Karpas-422 (cell line): ENCODE data around the gene DDX49. TPM values are rescaled to one million over a fixed set of nuclear protein-coding genes. Genes with fewer than 3 reads are reported as not detected.
"Not testable (repeated sequence)": the region's sequence is repeated elsewhere in the genome, so short reads cannot be mapped to it uniquely, and the experiment has no call there.

ENCODE experiments used
- DNase-seq: peaks from one replicate; pipeline ENCODE4 v3.0.0-alpha.2; 2015
- H2AFZ ChIP-seq: fragments of 200-600 bp; sonication (generic); 2 replicates; pipeline ENCODE4 v1.6.1; 2014; ENCODE audit warnings: antibody characterized with exemption, low read length, mixed read lengths
- H3K27ac ChIP-seq: fragments of 200-600 bp; sonication (generic); 2 replicates; pipeline ENCODE4 v1.5.1; 2014; ENCODE audit warnings: mild to moderate bottlenecking, low read length, moderate library complexity
- H3K27me3 ChIP-seq: fragments of 200-600 bp; sonication (generic); 2 replicates; pipeline ENCODE4 v1.6.1; 2014; ENCODE audit warnings: low read length, mixed read lengths
- H3K36me3 ChIP-seq: fragments of 200-600 bp; sonication (generic); 2 replicates; pipeline ENCODE4 v1.6.1; 2014; ENCODE audit warnings: low read length, mixed read lengths; ENCODE audit not compliant: insufficient read depth
- H3K4me1 ChIP-seq: fragments of 200-600 bp; sonication (generic); 2 replicates; pipeline ENCODE4 v1.6.1; 2014; ENCODE audit warnings: mild to moderate bottlenecking, low read length, mixed read lengths
- H3K4me2 ChIP-seq: fragments of 200-600 bp; sonication (generic); 2 replicates; pipeline ENCODE4 v1.6.1; 2014; ENCODE audit warnings: low read length, low read depth, mild to moderate bottlenecking; ENCODE audit not compliant: poor library complexity, severe bottlenecking
- H3K4me3 ChIP-seq: fragments of 200-600 bp; sonication (generic); 2 replicates; pipeline ENCODE4 v1.5.1; 2014; ENCODE audit warnings: mild to moderate bottlenecking, antibody characterized with exemption, low read length, mixed read lengths
- H3K79me2 ChIP-seq: fragments of 200-600 bp; sonication (generic); 2 replicates; pipeline ENCODE4 v1.6.1; 2014; ENCODE audit warnings: mild to moderate bottlenecking, low read length, mixed read lengths
- H3K9ac ChIP-seq: fragments of 200-600 bp; sonication (generic); 2 replicates; pipeline ENCODE4 v1.6.0; 2014; ENCODE audit warnings: low read length
- H3K9me2 ChIP-seq: fragments of 200-600 bp; sonication (generic), shearing (Covaris generic); replicated peaks from 2 replicates; pipeline ENCODE4 v1.6.0; 2014; ENCODE audit warnings: mild to moderate bottlenecking, low read length, moderate library complexity; ENCODE audit not compliant: insufficient read depth
- H3K9me3 ChIP-seq: fragments of 300-700, 200-600 bp; sonication (generic); 2 replicates; pipeline ENCODE4 v1.6.1; 2014; ENCODE audit warnings: low read length, mixed read lengths
- H4K20me1 ChIP-seq: fragments of 200-600 bp; sonication (generic); 2 replicates; pipeline ENCODE4 v1.6.1; 2014; ENCODE audit warnings: mild to moderate bottlenecking, antibody characterized with exemption, low read length, low read depth; ENCODE audit not compliant: insufficient read depth
- total RNA-seq: library from RNA; depleted of rRNA; stranded (reverse); fragments of >200 nt; shearing (Covaris generic); gene quantifications from 2 replicates; pipeline ENCODE4 v1.2.3, GENCODE V29; 2014; ENCODE audit warnings: low replicate concordance

DDX49 gene
- total RNA-seq, 1 experiment from 2014 or later: 49.3 TPM

DNA sequence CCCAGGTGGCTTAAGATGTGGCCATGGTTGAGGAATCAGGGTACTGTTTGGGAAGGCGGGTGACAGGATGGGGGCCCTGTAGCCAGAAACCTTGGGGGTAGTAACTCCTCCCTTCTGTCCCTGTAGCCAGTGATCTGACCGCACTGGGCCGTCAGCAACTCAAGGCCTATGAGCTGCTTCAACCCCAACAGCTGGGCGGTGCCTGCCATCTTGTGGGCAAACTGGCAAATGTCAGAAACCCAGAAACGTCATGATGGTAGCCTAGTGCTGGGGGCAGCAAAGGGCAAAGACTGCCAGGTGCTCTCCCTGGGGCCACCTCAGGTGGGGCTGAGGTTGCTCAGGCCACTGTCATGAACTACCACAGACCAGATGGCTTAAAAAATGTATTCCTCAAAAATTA is 3.9 kb upstream of the DDX49 start:
- no peaks in the 10 kb centered on the region for H3K27me3 ChIP-seq
- no peak overlapping the region for H3K9ac ChIP-seq
- H3K9me3 ChIP-seq: no peaks in the 10 kb centered on the region
- no peak overlapping the region for H2AFZ ChIP-seq
- peaks cover 17% of the 10 kb centered on the region for H3K4me1 ChIP-seq
- H3K36me3 ChIP-seq: peaks cover 10% of the 10 kb centered on the region; the same call in 1 of the 2 replicates
- H3K79me2 ChIP-seq: peaks cover 60% of the 10 kb centered on the region
- H3K9me2 ChIP-seq: no peaks in the 10 kb centered on the region
- no peak overlapping the region for H3K4me2 ChIP-seq
- no peak overlapping the region for H3K27ac ChIP-seq
- H4K20me1 ChIP-seq: peaks cover 14% of the 10 kb centered on the region; the same call in 1 of the 2 replicates
- DNase-seq: peak; percentile 78
- no peak overlapping the region for H3K4me3 ChIP-seq

DNA sequence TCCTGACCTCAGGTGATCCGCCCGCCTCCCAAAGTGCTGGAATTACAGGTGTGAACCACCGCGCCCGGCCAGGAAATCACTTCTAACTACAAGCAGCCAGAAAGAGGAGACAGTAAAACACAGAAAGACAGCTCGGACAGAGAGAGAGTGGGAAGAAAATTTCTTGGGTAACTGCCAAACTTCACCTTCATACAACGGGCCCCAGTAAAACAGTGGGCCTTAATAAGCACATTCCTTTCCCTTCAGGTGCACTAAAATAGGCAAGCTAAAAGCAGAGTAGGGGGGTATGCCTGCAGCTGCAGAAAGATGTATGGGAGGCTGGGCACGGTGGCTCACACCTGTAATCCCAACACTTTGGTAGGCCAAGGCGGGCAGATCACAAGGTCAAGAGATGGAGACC is 1.9 kb upstream of the DDX49 start:
- not testable (repeated sequence) for DNase-seq, H3K27me3 ChIP-seq, H4K20me1 ChIP-seq, H3K9me3 ChIP-seq, H2AFZ ChIP-seq, H3K9me2 ChIP-seq, H3K27ac ChIP-seq
- Histone ChIP-seq H3K36me3 (peaks cover 10% of the 10 kb centered on the region; the same call in 1 of the 2 replicates), H3K4me3 (peak overlapping the region; percentile 45; the same call in 1 of the 2 replicates), H3K4me2 (peak overlapping the region; percentile 73), H3K4me1 (peaks cover 22% of the 10 kb centered on the region), H3K79me2 (peaks cover 70% of the 10 kb centered on the region), H3K9ac (peak overlapping the region; percentile 79; the same call in 1 of the 2 replicates)

DNA sequence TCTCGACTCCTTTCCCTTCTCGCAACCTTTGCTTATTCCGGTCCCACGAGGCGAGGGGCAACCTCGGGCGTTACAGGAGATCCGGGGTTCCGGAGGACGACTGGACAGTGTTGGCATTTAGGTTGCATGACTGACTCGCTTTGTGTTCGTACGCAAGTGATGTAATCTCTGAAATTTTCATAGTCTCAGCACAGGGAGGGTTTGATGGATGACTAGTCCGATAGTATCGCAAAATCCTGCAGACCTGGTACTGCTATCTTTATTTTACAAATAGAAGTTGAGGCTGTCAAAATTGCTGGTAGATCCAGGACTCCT is 342 bp downstream of the DDX49 start:
- Histone ChIP-seq H4K20me1 (peaks cover 6% of the 10 kb centered on the region; the same call in 1 of the 2 replicates), H3K27ac (no peak overlapping the region), H3K4me1 (peaks cover 22% of the 10 kb centered on the region), H3K36me3 (peaks cover 14% of the 10 kb centered on the region), H3K9me3 (no peaks in the 10 kb centered on the region), H3K9me2 (no peaks in the 10 kb centered on the region), H3K4me3 (peak overlapping the region; percentile 98), H3K4me2 (peak overlapping the region; percentile 96), H3K27me3 (no peaks in the 10 kb centered on the region), H3K9ac (peak overlapping the region; percentile 90), H2AFZ (no peak overlapping the region; the same call in 1 of the 2 replicates), H3K79me2 (peaks cover 60% of the 10 kb centered on the region)
- no peak for DNase-seq

DNA sequence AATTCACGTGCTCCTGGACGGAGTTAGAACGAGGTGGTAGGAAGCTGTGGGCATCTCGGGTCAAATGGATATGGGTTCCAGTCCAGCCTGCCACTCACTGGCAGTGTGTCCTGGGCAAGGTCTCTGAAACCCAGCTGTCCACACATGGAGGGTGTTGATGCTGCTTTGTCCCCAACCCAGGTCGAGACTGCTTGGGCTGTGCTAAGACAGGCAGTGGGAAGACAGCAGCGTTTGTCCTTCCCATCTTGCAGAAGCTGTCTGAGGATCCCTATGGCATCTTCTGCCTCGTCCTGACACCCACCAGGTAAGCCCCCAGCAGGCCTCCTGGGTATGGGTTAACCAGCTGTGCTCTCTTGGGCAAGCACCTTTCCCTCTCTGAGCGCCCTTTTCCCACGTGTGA is 885 bp downstream of the DDX49 start:
- Histone ChIP-seq H2AFZ (no peak overlapping the region), H3K79me2 (peaks cover 55% of the 10 kb centered on the region), H3K9me2 (no peaks in the 10 kb centered on the region), H3K4me2 (peak overlapping the region; percentile 96), H3K4me1 (peaks cover 22% of the 10 kb centered on the region), H3K27me3 (no peaks in the 10 kb centered on the region), H3K9me3 (no peaks in the 10 kb centered on the region), H3K27ac (no peak overlapping the region), H3K36me3 (peaks cover 10% of the 10 kb centered on the region), H4K20me1 (peaks cover under 1% of the 10 kb centered on the region; the same call in 1 of the 2 replicates), H3K9ac (peak overlapping the region; percentile 90), H3K4me3 (peak overlapping the region; percentile 98)
- DNase-seq: no peak

DNA sequence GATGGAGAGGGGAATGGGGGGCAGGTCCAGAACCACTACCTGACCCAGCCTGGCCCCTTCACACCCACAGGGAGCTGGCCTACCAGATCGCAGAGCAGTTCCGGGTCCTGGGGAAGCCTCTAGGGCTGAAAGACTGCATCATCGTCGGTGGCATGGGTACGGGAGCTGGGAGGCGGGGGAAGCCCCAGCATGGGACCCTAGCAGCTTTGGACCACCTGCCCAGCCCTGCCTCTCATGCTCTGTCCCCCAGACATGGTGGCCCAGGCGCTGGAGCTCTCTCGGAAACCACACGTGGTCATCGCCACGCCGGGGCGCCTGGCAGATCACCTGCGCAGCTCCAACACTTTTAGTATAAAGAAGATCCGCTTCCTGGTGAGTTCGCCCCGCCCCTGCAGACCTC is 2.1 kb downstream of the DDX49 start:
- Histone ChIP-seq H3K4me2 (no peak overlapping the region), H4K20me1 (no peaks in the 10 kb centered on the region), H3K9me2 (no peaks in the 10 kb centered on the region), H3K27ac (no peak overlapping the region), H3K4me1 (peaks cover 22% of the 10 kb centered on the region), H3K36me3 (peaks cover 16% of the 10 kb centered on the region), H3K9ac (no peak overlapping the region), H3K4me3 (no peak overlapping the region), H3K9me3 (no peaks in the 10 kb centered on the region), H3K27me3 (no peaks in the 10 kb centered on the region), H2AFZ (no peak overlapping the region), H3K79me2 (peaks cover 44% of the 10 kb centered on the region)
- DNase-seq: no peak

DNA sequence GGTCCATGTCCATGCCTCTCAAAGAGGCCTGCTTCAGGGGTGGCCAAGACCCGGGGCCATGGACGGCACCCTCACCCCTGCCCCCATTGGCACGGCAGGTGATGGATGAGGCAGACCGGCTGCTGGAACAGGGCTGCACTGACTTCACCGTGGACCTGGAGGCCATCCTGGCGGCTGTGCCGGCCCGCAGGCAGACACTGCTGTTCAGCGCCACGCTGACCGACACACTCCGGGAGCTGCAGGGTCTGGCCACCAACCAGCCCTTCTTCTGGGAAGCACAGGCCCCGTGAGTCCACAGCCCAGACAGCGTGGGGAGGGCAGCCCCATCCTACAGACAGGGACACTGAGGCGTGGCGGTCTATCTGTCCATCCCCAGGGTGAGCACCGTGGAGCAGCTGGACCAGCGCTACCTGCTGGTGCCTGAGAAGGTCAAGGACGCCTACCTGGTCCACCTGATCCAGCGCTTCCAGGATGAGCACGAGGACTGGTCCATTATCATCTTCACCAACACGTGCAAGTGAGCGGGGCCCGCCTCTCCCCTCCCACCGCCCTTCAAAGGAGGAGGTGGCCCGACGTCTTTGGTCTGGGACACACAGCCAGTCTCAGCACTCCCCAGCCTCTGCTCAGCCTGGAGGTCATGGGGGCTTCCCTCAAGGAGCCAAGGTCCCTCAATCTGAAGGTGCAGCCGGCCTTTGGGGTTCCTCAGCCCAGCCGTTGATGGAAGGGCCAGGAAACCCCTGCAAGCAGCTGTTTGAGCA is 2.9 kb downstream of the DDX49 start:
- Histone ChIP-seq H4K20me1 (no peaks in the 10 kb centered on the region), H3K9me2 (no peaks in the 10 kb centered on the region), H3K79me2 (peaks cover 36% of the 10 kb centered on the region), H3K9me3 (no peaks in the 10 kb centered on the region), H3K4me1 (peaks cover 22% of the 10 kb centered on the region), H3K27ac (no peak overlapping the region), H3K9ac (no peak overlapping the region), H3K36me3 (peaks cover 16% of the 10 kb centered on the region), H2AFZ (no peak overlapping the region), H3K27me3 (no peaks in the 10 kb centered on the region), H3K4me3 (no peak overlapping the region), H3K4me2 (no peak overlapping the region)
- DNase-seq: no peak

DNA sequence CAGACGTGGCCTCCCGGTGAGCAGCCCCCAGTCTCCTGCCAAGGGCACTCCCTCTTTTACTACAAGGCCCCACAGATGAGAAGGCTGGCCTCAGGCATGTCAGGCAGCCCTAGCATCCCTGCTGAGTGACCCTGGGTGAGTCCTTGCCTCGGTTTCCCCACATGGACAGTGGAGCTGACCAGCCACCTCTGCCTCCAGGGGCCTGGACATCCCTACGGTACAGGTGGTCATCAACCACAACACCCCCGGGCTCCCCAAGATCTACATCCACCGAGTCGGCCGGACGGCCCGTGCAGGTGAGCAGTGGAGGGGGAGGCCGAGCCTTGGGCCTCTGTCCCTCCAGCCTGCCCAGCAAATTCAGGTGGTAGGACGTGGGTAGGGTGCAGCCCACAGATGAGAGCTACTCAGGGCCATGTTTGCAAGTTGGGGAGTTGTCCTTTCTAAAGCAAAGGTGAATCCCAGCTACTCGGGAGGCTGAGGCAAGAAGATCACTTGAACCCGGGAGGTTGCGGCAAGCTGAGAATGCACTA is 5.2 kb downstream of the DDX49 start:
- Histone ChIP-seq H3K4me3 (no peak overlapping the region), H3K36me3 (peaks cover 16% of the 10 kb centered on the region), H3K9me2 (no peaks in the 10 kb centered on the region), H4K20me1 (no peaks in the 10 kb centered on the region), H3K79me2 (peaks cover 18% of the 10 kb centered on the region), H3K27ac (no peak overlapping the region), H2AFZ (no peak overlapping the region), H3K27me3 (no peaks in the 10 kb centered on the region), H3K4me1 (peaks cover 11% of the 10 kb centered on the region), H3K9ac (no peak overlapping the region), H3K4me2 (no peak overlapping the region), H3K9me3 (no peaks in the 10 kb centered on the region)
- DNase-seq: no peak

DNA sequence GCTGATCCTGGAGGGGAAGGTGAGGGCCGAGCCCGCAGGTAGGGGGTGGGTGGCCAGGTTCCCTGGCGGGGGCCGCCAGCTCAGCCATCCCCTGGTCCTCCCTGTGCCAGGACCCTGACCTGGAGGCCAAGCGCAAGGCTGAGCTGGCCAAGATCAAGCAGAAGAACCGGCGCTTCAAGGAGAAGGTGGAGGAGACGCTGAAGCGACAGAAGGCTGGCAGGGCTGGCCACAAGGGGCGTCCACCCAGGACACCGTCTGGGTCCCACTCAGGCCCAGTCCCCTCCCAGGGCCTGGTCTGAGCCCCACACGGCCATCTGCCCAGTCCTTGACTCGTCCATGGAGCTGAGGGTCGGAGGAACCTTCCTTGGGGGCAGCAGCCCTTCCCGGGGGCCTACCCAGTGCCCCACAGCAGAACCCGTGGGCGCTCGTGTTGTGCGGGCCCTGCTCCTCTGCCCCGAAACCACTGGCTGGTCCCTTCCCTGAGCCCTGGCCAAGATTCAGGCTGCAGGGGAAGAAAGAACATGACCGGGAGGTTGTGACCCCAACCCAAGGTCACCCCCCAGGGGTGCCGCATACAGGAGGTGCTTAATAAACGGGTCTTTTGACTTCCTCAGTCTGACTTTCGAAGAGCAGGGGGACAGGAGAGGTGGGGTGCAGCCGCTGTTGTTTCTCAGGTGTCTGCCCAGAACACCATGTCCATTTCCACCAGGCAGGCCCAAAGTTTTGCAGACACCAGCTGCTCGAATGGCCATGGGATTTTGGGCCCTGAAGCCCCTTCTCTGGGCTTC is 8.7 kb downstream of the DDX49 start:
- no peak overlapping the region for H3K27ac ChIP-seq
- 0 out of 2 replicates have a peak, but pooled peaks cover 5% of the 10 kb centered on the region for H4K20me1 ChIP-seq
- peaks cover 16% of the 10 kb centered on the region for H3K36me3 ChIP-seq
- no peak overlapping the region for H3K4me2 ChIP-seq
- H3K9ac ChIP-seq: no peak overlapping the region
- H2AFZ ChIP-seq: no peak overlapping the region
- H3K27me3 ChIP-seq: no peaks in the 10 kb centered on the region
- peaks cover 8% of the 10 kb centered on the region for H3K4me1 ChIP-seq
- no peaks in the 10 kb centered on the region for H3K79me2 ChIP-seq
- DNase-seq: no peak
- no peaks in the 10 kb centered on the region for H3K9me3 ChIP-seq
- H3K4me3 ChIP-seq: no peak overlapping the region
- no peaks in the 10 kb centered on the region for H3K9me2 ChIP-seq
